HG03432 (cell line): Measurements from ENCODE around the gene BANP.
"Not testable (repeated sequence)": the region's sequence is repeated elsewhere in the genome, so short reads cannot be mapped to it uniquely, and the experiment has no call there.

ENCODE experiments used
- ATAC-seq: cut with Tn5 transposase; IDR thresholded peaks from one replicate; pipeline ENCODE4 v1.9.1; 2021; ENCODE audit warnings: mild to moderate bottlenecking, moderate library complexity; ENCODE audit not compliant: unreplicated experiment

BANP gene

DNA sequence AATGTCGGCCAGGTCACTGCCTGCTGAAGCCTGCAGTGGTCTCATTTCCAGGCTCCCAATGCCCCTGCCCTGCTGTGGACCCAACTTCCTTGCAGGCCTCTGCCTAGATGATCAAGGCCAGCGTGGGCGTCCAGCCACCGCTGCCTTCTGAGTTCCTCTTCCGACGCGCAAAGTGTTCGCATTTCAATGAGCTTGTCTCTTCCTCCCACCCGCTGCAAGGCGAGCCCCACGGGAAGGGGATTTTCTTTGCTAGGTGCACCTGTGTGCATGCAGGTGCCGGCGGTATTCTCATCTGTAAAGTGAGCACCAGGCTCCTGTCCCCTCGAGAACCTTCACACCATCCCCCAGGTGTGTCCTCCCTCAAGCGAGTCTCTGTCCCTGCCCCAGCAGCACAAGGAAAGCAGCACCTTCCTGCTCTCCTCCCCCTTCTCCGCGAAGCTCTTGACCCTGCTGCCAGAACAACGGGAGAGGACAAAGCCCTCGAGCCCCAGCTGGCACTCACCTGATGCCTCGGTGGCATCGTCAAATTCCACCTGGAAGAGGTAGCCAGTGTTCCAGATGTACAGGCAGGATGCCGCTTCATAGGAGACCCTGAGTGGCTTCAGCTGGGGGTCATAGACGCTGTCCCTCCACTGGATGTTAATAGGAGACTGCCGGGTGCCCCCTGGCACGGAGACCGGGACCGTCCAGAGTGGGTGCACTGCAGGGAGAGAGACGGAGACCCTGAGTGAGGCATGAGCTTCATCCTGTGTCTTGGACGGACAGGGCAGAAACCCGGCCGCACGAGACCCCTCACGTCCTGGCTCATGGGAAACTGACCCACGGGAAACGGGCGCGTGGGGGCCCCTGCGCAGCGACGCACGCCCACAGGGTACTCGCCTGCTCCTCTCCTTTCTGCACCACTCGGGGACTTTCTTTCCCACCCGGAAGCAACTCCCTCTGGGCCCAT, 24.7 kb upstream of the BANP start:
- no peak for ATAC-seq

GRCh38 chr16:87927195-87927562, 24.1 kb upstream of the BANP start:
- ATAC-seq, result no peak

- no peak for ATAC-seq
These were observed 21.2 kb upstream of the BANP start for GRCh38 chr16:87929986-87930385.

DNA sequence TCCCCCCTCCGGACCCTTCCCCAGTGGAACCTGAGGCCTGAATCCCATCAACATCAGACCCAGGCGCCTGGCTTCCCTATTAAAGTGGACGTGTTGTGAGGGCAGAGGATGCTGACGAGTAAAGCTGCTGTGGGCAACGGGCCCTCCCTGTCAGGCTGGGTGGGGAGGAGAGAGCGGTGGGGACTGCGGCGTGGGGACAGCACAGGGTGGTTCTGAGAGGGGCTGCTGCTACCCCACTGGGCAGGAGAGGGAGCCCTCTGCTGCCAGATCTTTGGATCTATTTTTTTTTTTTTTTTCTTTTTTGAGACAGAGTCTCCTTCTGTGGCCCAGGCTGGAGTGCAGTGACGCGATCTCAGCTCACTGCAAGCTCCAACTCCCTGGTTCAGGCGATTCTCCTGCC, 20.8 kb upstream of the BANP start:
- ATAC-seq, result no peak

DNA sequence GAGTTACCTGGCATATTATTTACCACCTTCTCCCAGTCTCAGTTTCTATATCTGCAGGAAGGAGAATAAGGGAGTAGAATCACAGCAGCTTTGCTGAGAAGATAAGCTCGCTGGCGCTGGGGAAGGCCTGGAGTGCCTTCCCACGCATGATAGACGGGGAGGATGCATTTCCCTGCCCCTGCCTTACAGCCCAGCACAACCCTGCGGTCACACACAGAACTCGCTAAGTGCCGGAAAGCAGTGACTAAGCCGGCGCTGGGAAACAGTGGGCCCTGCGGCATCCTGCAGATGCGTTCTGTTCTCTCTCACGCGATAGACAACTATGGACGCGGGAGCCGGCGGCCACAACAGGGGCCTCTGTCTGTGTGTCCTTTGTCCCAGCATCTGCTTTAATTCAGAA, 19.7 kb upstream of the BANP start:
- ATAC-seq, result no peak

GRCh38 chr16:87932475-87933139, 18.6 kb upstream of the BANP start:
- ATAC-seq, result not testable (repeated sequence)

GRCh38 chr16:87933140-87933495, 18.1 kb upstream of the BANP start:
- ATAC-seq, result no peak

GRCh38 chr16:87934752-87935425, 16.3 kb upstream of the BANP start:
- not testable (repeated sequence) for ATAC-seq

GRCh38 chr16:87936016-87936374, 15.2 kb upstream of the BANP start:
- ATAC-seq, result not testable (repeated sequence)

- no peak for ATAC-seq
These were observed 14.6 kb upstream of the BANP start, which contains the start of gene CA5A for GRCh38 chr16:87936375-87937230. Gene CA5A, minus strand, starts transcription at chr16:87936529. Its CDS starts 79 bp downstream, at chr16:87936450.

DNA sequence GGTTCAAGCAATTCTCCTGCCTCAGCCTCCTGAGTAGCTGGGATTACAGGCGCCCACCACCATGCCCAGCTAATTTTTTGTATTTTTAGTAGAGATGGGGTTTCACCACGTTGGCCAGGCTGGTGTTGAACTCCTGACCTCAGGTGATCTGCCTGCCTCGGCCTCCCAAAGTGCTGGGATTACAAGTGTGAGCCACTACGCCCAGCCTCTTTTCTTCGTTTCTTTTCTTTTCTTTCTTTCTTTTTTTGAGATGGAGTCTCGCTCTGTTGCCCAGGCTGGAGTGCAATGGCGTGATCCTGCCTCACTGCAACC, 14.0 kb upstream of the BANP start:
- ATAC-seq, result not testable (repeated sequence)

DNA sequence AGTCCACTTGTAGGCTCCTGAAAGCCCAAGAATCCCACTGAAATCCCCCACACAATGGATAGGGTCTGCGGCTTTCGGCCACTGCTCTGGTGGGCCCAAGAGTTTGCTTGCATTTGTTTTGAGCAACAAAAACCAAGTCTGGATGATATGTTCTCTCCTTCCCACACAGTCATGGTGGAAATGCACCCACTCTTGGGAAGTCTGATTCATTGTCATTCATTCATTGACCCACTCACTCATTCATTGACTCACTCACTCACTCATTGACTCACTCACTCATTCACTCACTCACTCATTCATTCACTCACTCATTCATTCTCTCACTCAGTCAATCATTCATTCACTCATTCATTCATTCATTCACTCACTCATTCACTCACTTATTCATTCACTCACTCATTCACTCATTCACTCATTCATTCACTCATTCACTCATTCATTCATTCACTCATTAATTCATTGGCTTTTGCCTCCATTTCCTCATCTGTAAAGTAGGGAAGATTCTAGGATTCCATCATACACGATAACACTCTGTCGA, 12.8 kb upstream of the BANP start:
- ATAC-seq, result no peak

DNA sequence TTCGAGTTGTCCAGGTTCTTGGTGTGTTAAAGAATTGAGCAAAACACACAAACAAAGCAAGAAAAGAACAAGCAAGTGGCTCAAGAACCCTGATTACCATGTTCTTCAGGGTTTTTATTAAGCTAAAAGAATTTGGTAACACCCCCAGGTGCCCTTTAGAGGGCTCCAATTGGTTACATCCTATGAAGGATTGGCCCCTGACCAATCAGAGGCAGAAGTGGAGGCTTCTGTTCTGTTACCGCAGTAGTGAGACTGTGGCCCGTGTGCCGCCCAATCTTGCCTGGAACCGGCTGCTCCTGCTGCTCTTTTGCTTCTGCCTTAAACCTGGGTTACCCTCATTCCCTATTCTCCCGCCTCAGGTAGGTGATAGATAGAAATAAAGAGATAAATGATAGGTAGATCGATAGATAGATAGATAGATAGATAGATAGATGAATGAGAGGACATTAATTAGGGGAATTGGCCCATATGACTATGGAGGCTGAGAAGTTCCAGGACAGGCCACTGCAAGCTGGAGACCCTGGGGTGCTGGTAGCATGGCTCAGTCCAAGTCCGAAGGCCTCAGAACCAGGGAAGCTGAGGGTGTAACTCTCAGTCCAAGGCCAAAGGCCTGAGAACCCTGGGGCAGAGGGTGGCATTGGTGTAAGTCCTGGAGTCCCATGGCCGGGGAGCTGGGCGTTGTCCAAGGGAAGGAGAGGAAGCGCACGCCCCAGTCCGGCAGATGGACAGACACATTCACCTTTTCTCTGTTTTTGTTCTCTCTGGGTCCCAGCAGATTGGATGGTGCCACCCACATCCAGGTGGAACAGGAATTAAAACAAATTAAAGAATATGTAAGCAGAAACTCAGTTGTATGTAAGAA, 11.4 kb upstream of the BANP start:
- ATAC-seq, result no peak

DNA sequence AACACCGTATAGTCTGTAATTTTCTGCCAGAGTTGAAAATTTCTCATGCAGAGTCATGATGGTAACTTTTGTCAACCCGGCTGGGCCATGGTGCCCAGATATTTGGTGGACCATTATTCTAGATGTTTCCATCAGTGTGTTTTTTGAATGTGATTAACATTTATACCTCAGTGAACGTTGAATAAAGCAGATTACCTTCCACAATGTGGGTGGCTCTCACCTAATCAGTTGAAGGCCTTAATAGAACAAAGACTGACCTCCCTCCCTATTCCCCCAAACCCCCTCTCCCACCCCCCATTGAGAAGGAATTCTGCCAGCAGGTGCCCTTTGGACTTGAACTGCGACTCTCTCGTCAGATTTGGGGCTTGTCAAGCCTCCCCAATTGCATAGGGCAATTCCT, 8.6 kb upstream of the BANP start:
- ATAC-seq, result no peak

DNA sequence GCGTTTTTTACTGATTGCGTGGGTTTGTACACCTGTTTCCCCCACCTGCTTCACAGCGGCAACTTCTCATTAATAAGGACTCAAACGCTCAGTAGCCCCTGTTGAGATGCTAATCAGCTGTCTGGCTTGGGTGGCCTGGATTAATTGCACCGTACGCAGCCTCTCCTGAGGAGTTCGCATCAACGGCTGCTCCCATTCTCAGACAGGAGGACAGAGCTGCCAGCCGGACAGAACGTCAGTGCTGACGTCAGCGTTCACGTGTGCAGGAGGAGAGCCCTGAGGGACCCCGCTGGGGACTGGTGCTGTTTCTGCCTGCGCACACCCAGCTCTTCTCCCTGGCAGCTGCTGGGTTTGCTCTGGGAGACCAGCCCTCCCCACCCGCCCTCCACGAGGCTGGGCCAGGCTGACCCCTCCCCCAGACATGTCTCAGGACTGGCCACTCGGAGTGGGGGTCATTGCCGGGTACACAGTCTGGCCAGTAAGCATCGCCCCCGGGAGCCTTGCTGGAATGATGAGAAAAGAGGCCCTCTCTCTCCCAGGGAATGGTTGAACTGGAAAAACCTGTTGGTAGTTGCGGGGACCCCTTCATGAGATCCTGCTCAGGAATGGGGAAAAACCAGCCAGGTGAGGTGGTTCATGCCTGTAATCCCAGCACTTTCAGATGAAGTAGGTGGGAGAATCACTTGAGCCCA, 5.7 kb upstream of the BANP start:
- ATAC-seq, result no peak

DNA sequence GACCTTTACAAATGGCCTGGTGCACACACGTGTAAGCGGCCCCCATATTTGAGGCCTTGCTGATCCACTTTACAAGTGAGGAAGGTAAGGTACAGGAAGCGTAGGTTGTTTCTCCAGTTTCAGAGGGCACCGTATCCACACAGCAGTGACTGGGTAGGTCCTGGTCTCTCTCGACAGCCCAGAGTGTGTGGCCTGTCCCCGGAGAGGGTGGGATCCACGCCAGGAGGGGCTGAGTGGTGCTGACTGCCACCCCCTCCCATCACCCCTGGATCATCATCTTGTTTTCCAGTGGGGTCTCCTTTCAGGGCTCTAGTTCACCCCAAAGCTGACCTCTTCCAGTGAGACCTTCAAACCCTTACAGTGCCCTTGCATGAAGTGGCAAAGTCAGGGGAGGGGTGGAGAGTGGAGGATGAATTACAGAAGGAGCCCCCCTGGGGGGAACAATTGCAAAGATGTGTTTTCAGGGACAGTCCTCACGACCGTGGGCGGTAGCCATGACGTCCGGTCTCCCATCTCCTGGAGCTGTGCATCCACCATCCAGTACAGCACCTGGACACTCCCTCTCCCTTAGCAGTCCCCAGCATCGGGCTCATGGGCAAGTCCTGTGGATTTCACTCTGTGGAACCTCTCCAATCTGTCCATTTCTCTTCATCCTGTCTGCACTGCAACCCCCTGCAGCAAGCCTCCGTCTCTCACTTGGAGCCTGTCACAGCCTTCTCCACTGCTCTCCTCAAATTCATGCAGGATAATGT, 4.5 kb upstream of the BANP start:
- ATAC-seq, result no peak

DNA sequence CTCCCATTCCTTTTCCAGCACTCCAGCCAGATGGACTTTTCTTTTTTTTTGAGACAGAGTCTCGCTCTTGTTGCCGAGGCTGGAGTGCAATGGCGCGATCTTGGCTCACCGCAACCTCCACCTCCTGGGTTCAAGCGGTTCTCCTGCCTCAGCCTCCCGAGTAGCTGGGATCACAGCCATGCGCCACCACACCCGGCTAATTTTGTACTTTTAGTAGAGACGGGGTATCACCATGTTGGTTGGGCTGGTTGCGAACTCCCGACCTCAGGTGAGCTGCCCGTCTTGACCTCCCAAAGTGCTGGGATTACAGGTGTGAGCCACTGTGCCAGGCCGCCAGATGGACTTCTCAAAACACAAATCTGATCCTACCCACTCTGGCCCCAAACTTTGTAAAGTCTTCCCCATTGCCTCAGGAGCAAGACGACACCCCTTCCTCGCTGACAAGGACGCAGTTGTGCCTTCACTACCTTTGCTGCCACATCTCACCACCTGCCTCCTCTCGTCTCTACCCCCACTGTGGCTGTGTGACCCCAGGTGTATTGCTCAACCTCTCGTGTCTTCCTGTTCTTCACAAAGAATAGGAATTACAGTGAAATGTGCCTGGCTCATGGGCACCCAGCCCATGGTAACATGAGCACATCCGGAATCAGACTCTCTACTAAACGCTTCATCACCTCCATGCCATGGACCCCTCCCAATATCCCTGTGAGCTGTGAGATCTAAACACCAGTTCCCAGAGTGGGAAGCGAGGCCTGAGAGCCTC, 3.7 kb upstream of the BANP start:
- ATAC-seq, result no peak

DNA sequence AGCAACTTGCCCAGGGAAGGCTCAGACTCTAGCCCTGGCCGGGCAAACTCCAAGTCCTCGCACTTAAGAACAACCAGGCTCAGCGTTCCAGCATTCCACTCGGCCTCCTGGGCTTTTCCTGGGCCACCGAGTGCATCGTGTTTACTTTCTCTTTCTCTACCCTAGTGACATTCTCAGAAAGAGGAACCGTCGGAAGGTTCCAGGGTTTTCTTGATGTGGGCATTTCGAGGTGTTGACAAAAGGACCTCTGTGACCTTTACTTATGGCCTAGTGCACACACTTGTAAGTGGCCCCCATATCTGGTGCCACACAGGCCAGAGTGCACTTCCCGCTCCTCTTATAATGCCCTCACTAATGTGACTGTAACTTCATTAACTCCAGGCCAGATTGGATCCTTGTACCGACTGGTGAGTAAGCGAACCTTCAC, 3.1 kb upstream of the BANP start:
- ATAC-seq, result no peak
